GM18511 (cell line): Measurements from ENCODE around the gene GSX2.

Experiments used
- ATAC-seq: cut with Tn5 transposase; IDR thresholded peaks from one replicate; pipeline ENCODE4 v1.9.1; 2021; ENCODE audit warnings: mild to moderate bottlenecking, moderate library complexity; ENCODE audit not compliant: unreplicated experiment

GSX2 gene

DNA sequence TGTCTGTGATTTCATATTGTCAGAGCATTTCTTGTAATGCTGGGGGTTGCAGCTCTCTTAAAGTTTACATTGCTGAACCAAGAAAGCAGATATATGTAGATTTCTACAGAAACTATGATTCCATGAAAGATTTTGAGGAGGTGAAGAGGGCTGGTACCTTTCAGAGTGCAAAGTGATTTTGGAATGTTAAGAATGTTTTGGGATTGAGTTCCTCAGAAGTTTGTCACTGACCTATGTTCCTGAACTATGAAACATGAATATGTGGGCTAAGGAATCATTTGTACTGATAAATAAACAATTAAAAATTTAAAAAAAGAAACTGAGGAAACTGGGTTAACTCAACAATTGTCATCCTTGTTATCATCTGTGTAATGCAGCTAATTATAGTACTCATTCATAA is 23.3 kb upstream of the GSX2 start:
- ATAC-seq, result no peak

GRCh38 chr4:54077812-54078211 is 22.2 kb upstream of the GSX2 start:
- no peak for ATAC-seq

- ATAC-seq, result no peak
Measured at GRCh38 chr4:54082168-54082567, 17.8 kb upstream of the GSX2 start.

DNA sequence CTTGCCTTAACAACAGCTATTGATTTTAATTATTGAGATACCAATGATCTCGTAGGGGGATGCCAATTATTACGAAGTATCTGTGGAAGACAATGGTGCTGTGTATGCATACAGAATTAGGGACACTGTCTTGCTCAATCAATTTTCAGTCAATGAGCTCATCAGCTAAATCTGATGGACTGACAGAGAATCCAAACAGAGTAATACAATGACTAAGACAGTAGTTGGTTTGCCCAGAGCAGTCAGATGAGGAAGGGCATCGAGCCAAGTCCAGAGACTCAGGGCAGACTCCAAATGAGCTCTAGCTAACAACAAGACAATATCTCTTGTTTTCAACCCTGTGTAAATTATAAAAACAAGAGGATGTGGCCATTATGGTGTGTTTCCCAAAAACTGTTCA is 14.7 kb upstream of the GSX2 start:
- no peak for ATAC-seq

DNA sequence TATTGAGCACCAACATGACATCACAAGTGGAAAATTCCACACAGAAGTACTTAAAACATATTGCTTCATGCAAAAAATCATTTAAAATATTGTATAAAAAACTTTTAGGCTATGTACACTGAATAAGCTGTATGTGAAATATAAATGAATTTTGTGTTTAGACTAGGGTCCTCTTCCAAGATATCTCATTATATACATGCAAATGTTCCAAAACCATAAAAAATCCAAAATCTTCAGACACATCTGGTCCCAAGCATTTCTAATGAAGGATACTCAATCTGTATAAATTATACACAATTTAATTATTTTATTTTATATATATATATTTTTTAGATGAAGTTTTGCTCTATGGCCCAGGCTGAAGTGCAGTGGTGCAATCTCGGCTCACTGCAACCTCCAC is 10.1 kb upstream of the GSX2 start:
- ATAC-seq, result no peak

DNA sequence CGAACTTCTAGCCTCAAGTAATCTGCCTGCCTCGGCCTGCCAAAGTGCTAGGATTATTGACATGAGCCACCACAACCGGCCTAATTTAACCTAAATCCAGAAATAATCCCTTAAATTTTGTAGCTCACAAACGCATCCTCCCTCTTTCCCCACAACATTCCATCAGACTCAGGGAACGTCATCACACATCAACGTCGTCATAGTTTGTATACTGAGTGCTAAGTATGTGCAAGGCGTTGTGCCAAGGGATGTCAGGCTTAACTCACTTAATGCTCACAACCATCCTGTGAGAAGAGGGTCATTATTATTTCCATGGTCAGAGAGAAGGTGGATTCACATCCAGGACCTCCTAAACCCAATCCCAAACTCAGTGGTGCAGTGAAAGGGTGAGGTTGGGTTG is 9.6 kb upstream of the GSX2 start:
- ATAC-seq, result no peak

- peak; percentile 73 for ATAC-seq
Measured at GRCh38 chr4:54090804-54091623, 8.9 kb upstream of the GSX2 start.

DNA sequence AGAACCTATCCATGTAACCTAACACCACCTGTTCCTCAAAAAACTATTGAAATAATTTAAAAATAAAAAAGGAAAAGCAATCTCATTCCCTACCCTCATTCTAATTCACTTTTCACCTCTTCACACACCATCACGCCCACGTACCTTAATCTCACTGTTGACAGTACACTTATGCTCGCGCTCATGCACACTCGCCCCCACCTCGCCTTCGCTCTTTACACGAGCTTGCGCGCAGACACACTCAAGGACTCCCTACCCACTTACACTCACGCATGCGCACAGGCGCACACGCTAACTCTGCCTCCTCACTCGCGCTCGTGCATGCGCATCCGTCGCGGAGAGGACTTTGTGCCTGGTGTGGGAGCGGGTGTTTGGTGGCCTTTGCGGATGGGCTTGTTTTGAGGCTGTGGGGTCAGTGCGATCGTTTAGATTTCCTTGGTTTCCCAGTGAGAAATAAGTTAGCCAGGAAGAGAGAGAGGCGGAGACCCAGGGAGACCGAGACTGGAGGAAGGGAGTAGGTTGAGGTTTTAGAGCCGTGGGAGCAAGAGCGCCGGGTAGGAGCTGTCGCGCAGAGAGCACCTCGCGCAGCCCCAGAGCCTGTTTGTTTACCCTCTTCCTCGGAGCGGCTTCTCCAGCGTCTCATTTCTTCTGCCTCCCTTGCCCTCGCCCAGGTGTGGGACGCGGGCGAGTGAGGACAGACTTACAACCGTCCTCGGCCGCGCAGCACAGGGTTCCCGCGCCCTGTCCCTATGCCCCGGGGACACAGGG is 8.1 kb upstream of the GSX2 start:
- ATAC-seq, result peak; percentile 75

DNA sequence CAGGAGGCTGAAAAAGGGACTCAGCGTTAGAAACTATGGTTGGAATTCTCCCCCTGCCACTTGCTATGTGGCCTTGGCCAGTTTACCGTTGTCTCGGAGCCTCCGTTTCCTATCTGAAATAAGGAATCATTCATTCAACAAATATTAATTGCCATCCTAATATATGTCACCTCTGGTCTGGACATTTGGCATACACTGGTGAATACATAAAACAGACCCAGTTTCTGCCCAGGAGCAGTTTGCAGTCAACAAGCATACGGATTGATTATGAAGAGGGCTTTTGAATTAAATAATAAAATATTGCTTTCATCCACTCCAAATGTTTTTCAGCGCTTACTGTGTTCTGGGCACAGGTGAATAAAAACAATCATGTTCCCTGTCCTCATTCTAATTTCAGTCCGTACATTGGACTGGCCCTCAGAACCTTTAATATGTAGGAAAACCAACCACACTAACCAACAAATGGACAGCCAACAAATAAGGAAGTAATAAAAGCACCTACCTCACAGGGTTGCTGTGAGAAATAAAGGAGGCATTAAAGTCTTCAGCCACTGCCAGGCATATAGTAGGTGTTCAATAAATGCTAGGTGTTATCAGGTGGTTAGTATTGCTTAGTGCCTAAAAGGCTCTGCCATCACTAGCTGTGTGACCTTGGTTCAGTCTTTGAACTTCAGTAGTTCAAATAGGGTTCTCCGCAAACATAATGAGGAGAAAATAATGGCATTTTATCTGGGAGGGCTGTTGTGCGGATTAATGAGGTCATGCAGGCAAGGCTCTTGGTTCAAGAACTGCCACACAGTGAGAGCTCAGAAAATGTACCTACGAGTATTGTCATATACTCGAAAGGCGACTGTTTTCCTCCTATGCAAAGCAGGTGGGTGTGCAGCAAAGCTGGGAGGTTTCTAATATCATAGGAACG is 7.3 kb upstream of the GSX2 start:
- no peak for ATAC-seq

- no peak for ATAC-seq
Measured at GRCh38 chr4:54093324-54094240, 6.4 kb upstream of the GSX2 start.

DNA sequence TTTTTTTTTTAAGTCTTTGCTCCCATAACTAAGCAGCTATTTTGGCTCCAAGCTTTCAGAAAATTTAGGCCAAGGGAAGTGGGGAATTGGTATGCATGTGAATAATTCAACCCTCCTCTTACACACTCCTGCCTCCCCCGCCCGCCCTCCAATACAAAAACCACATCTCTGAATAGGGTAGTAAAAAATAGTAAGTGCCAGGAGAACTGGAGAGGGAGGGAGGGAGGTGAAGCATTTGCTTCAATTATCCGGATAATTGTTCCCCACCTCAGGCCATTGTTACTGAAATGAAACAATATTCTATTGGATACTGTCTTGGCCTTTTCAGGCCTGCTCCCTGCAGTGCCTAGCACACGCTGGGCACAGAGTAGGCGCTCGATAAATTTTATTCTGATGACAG is 5.5 kb upstream of the GSX2 start:
- no peak for ATAC-seq

GRCh38 chr4:54095110-54095825 is 4.7 kb upstream of the GSX2 start:
- ATAC-seq, result no peak

DNA sequence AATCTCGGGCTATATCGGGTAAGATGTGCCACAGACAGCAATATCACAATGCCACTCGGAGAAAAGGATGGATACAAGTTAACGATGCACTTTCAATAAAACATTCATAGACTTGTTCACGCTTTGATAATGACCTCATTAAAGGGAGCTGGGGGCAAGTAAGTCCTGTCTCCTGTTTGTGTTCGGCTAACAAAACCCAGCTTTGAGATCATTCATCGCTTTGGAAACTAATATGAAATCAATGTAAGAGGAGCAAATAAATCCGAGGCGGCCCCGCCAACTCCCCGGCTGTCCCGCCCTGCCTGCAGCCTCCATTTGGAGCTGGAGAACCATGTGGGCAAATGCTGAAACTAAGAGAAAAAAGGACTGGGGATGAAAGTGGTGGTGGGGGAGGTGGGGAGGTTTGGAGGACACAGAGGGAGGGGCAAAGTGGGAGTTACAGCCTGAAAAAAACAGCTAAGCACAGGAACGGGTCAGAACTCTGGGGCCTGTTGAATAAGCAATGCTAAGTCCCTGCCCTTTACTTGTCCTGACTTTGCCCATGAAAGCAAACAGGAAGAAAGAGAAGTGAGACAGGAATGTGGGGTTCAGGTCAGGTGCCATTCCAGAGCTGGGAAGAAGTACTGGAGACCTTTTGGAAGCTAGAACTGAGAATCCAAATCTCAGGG is 3.5 kb upstream of the GSX2 start:
- ATAC-seq, result no peak

DNA sequence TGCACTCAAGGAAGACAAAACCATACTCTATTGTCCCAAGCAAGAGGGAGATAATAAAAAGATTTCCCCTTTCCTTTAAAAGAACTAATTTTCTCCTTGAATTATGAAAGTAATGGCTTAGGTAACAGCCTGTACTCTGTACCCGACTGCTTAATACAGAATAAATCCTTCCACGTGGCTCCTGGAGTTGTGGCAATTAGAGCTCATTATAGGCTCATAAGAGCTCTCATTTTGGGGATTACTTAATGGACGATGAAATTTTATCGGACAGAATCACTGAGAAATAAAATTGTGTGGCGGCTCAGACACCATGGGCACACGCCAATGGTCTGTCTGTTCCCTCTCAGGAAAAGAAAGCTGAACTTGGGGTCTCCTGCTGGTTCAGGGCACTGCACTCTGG is 2.8 kb upstream of the GSX2 start:
- ATAC-seq, result no peak

- no peak for ATAC-seq
Measured at GRCh38 chr4:54098375-54098774, 1.6 kb upstream of the GSX2 start.

DNA sequence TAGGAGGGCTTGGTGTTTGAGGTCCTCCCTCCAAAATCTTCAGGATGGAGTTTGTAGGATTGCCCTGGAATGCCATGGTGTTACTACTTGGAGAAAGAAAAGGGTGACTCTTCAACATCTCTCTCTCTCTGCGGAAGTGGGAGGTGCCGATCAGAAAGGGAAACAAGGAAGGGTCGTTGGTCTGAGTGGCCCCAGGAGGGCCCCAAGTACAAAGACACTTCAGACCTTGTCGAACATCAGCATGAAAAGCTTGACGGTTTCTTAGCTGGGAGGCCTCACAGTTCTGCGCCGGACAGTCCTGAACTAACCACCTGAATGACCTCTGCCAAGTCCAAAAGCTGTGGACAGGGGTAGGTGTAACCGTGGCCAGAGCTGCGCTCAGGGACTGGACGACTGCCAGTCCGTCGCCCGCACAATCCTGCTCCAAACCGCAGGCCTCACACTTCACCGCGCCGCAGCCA is 646 bp upstream of the GSX2 start:
- no peak for ATAC-seq

GRCh38 chr4:54100595-54101189 is 729 bp downstream of the GSX2 start:
- ATAC-seq, result no peak

GRCh38 chr4:54101190-54102041 is 1.5 kb downstream of the GSX2 start:
- ATAC-seq, result no peak
